Cardiac muscle cell (in vitro differentiated cells and primary cell): ENCODE results near the gene PROM2. TPM values are rescaled to one million over a fixed set of nuclear protein-coding genes. Genes with fewer than 3 reads are reported as not detected.

Source experiments
- DNase-seq, 2 donors: peaks; one replicate each; pipeline versions ENCODE4 v3.0.0 to v3.0.0-alpha.2; 2010 to 2017; ENCODE audit warnings: low read depth in 1 of 2, low spot score in 1 of 2
- H3K27ac ChIP-seq: fragments of 200-600 bp; sonication (generic); 2 replicates; pipeline ENCODE4 v1.5.1; 2016
- H3K27me3 ChIP-seq: fragments of 200-600 bp; sonication (generic); 2 replicates; pipeline ENCODE4 v1.6.0; 2016; ENCODE audit warnings: control low read depth
- H3K36me3 ChIP-seq: fragments of 200-600 bp; sonication (generic); 2 replicates; pipeline ENCODE4 v1.5.1; 2016; ENCODE audit warnings: control low read depth
- H3K4me1 ChIP-seq: fragments of 200-600 bp; sonication (generic); 2 replicates; pipeline ENCODE4 v1.8.1; 2017; ENCODE audit warnings: low read depth, mild to moderate bottlenecking, mixed run types
- H3K4me3 ChIP-seq: fragments of 200-600 bp; sonication (generic); 2 replicates; pipeline ENCODE4 v1.5.1; 2016; ENCODE audit warnings: mild to moderate bottlenecking
- H3K9me3 ChIP-seq: fragments of 200-600 bp; sonication (generic); 2 replicates; pipeline ENCODE4 v1.5.1; 2017; ENCODE audit warnings: low read depth, mild to moderate bottlenecking, control low read depth
- polyA plus RNA-seq: library from polyadenylated mRNA; unstranded; fragments of >200 nt; fragmentation: Nextera tagmentation; extraction: Ambion mirVana; gene quantifications from 2 replicates; pipeline ENCODE4 v1.2.1, GENCODE V29; 2016
- total RNA-seq: library from RNA; depleted of rRNA; stranded (reverse); fragments of >200 nt; gene quantifications from 2 replicates; pipeline ENCODE4 v1.2.3, GENCODE V29; 2016
- TF ChIP-seq, protein P1 (sequence below): IDR thresholded peaks from 2 replicates; pipeline ENCODE4 v1.5.1; 2012; ENCODE audit warnings: low read depth, mild to moderate bottlenecking, low read length

PROM2 gene
- total and polyA plus RNA-seq, 2 experiments from 2014 or later = 1.4 to 16.0 TPM

DNA sequence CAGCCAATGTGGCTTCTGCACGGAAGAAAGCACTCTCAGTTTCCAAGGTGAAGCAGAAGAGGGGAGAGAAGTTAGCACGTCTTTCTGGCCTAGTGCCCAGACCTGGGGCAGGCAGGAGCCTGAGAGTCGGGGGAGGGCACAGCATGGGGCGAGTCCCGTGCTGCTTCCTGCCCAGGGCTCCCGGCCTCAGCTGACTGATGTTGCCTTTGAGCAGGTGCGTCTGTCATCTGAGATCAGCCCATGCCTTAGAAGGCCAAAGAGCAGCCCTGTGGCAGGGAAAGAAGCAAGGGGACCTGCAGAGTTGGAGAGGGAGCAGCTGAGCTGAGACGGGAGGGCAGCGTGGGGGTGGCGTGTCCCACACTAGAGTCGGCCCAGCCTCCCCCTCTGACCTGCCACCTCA is 26.2 kb downstream of the PROM2 start:
- Histone ChIP-seq H3K9me3 (no peaks in the 10 kb centered on the region), H3K36me3 (no peaks in the 10 kb centered on the region), H3K27me3 (no peaks in the 10 kb centered on the region), H3K27ac (no peak overlapping the region), H3K4me3 (no peak overlapping the region), H3K4me1 (no peaks in the 10 kb centered on the region)
- TF ChIP-seq, protein P1, sequence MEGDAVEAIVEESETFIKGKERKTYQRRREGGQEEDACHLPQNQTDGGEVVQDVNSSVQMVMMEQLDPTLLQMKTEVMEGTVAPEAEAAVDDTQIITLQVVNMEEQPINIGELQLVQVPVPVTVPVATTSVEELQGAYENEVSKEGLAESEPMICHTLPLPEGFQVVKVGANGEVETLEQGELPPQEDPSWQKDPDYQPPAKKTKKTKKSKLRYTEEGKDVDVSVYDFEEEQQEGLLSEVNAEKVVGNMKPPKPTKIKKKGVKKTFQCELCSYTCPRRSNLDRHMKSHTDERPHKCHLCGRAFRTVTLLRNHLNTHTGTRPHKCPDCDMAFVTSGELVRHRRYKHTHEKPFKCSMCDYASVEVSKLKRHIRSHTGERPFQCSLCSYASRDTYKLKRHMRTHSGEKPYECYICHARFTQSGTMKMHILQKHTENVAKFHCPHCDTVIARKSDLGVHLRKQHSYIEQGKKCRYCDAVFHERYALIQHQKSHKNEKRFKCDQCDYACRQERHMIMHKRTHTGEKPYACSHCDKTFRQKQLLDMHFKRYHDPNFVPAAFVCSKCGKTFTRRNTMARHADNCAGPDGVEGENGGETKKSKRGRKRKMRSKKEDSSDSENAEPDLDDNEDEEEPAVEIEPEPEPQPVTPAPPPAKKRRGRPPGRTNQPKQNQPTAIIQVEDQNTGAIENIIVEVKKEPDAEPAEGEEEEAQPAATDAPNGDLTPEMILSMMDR = no peak
- DNase-seq = peak in 1 of 2 donors; percentile 22

DNA sequence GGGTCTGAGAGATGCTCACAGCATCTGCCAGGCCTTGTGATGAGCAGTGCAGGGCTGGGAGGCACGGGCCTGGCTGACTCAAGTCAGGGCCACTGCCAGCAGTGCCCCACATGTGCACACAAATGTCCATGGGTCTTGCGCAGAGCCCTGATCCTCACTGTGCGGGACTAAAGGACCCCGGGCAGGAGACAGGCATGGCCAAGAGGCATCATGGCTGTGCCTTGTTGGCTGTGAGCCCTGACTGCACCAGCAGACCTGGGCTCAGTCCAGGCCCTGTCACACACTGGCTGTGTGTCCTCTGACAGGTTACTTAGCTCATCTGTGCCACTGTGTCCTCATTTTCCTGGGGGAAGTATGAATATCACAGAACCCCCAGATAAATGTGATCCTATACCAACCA is 26.9 kb downstream of the PROM2 start:
- TF ChIP-seq, protein P1 = no peak
- DNase-seq = no peak
- Histone ChIP-seq H3K4me3 (no peak overlapping the region), H3K27ac (no peak overlapping the region), H3K4me1 (no peaks in the 10 kb centered on the region), H3K36me3 (no peaks in the 10 kb centered on the region), H3K9me3 (no peaks in the 10 kb centered on the region), H3K27me3 (no peaks in the 10 kb centered on the region)

DNA sequence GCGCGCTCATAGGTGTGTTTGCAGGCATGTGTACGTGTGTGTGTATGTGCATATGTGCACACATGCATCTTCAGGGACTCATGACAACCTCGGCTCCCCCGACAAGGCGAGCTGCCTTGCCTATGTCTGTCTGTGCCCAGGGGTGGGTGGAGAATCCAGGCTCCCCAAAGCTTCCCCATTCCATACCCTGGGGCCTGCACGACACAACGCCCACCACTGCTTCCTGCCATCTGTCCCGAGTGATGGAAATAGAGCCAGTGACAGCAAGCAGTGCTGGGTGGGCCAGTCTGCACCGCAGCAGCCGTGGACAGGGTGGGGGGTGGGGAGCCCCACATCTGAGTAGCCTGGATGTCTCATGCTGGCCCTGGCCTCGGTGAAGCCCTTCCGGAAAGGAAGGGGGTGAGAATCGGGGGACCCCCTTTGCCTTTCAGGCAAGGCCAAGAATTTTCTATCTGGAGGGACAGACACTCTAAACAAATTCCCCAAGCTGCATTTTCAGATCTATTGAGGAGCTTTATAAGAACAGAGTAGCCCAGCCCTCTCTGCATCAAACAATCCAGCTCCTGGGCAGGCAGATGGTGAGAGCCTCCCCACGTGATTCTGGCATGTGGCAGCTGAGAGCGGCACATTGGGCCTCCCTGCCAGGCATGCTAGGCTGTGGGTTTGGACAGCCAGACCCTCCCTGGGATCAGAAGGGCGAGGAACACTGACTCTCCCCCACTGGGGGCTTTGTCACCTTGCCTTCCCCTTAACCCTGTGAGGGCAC is 27.8 kb downstream of the PROM2 start:
- Histone ChIP-seq H3K4me1 (no peaks in the 10 kb centered on the region), H3K27me3 (no peaks in the 10 kb centered on the region), H3K27ac (no peak overlapping the region), H3K36me3 (no peaks in the 10 kb centered on the region), H3K9me3 (no peaks in the 10 kb centered on the region), H3K4me3 (no peak overlapping the region)
- no peak for DNase-seq
- TF ChIP-seq, protein P1 = no peak

DNA sequence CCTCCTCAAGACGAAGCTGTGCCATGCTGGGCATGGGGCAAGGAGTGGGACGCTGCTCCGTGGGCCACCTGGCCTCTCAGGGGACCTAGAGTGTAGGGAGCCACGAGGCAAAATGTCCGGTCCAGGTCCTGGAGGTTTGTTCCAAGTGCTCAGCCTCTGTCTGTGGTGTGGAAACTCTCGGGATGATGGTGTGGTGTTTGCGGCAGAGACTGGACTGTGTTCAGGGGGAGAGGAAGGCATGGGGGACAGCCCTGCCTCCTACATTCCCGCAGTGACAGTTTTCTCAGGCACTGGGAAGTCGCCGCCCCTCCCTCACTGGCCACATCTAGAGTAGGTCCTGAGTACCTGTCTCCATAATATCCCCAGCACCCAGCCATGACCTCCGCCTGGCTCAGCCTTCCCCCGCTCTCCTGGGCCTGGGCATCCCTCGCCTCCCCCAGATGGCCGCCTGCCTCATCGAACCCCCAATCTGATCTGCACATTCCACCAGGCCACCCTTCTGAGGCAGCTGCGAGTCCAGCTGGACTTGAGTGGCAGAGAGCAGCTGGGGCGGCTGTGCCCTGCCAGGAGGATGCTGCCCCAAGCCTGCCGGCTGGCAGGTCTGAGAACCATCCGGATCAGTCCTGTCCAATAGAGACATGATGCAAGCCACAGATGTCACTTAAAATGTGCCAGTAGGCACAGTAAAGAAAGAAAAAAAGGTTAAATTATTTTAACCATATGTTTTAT is 29.1 kb downstream of the PROM2 start:
- TF ChIP-seq, protein P1 = no peak
- Histone ChIP-seq H3K4me1 (no peaks in the 10 kb centered on the region), H3K4me3 (no peak overlapping the region)

DNA sequence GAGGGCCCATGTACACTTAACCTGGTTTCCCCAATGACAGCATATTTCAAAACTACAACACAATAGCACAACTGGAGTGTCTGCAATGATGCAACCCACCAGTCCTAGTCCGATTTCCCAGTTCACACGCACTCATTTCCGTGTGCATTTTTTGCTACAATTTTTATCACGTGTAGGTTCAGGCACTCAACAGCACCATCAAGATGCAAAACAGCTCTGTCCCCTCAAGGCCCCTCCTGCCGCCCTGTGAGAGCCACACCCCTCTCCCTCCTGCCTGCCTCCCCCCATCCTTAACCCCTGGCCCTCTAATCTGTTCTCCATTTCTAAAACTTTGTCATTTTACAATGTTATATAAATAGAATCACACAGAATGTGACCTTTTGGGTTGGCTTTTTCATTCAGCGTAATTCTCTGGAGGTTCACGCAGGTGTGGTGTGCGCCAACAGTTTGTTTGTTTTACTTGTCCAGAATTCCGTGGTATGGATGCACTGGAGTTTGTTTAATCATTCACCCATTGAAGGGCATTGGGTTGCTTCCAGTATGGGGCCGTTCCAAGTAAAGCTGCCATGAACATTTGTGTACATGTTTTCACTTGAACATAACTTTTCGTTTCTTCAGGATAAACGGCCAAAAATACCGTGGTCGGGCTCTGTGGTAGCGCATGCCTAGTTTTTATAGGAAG is 31.3 kb downstream of the PROM2 start:
- TF ChIP-seq, protein P1 = no peak
- Histone ChIP-seq H3K27ac (no peak overlapping the region), H3K27me3 (no peaks in the 10 kb centered on the region), H3K4me1 (no peaks in the 10 kb centered on the region), H3K9me3 (no peaks in the 10 kb centered on the region), H3K4me3 (no peak overlapping the region), H3K36me3 (no peaks in the 10 kb centered on the region)
- peak in 1 of 2 donors; percentile 16 for DNase-seq

More for the DNA sequence above, 29.1 kb downstream of the PROM2 start:
- no peak for DNase-seq
- no peak overlapping the region for H3K27ac ChIP-seq
- H3K27me3 ChIP-seq = no peaks in the 10 kb centered on the region
- H3K9me3 ChIP-seq = no peaks in the 10 kb centered on the region
- H3K36me3 ChIP-seq = no peaks in the 10 kb centered on the region
